ENCODE measurements around the gene LRRTM4.

DNA sequence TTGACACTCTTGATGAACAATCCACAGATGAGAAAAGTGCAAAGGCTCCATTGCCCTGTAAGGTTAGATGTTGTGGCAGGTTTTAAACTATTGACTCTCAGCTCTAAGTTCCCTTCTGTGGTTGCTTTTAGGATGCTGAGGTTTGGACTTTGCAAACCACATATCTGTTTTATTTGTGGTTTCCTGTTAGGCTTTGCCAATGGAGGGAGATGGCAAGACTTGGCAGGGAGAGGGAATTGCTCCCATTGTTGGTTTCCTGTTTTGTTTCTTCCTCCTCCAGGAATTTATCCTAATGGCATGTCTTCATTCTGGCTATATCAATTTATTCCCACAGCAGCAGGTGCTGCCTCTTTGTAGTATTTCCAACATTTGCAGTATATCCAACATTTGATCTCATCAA is 772.3 kb downstream of the LRRTM4 start:
- TF ChIP-seq CTCF (IDR thresholded peaks at IDR 0.05) (no peak), EZH2 (IDR thresholded peaks at IDR 0.05; ENCODE audit: borderline replicate concordance, insufficient read depth, low read depth, low read length, poor library complexity, severe bottlenecking) (no peak)
